Activated T-cell treated with anti-CD3 and anti-CD28 coated beads for 48 hours (primary cell): ENCODE measurements around the gene PRKAR1A.
"Not testable (repeated sequence)": the region's sequence is repeated elsewhere in the genome, so short reads cannot be mapped to it uniquely, and the experiment has no call there.

Experiments
- DNase-seq: peaks from one replicate; pipeline ENCODE4 v3.0.0-alpha.2; 2020; ENCODE audit warnings: low read depth

The PRKAR1A gene

GRCh38 chr17:68511671-68512246 is 471 bp upstream of the PRKAR1A start:
- DNase-seq = peak; percentile 44

- no peak for DNase-seq
Observed at GRCh38 chr17:68512960-68513474, 787 bp downstream of the PRKAR1A start.

GRCh38 chr17:68513932-68514331 is 1.7 kb downstream of the PRKAR1A start:
- no peak for DNase-seq

DNA sequence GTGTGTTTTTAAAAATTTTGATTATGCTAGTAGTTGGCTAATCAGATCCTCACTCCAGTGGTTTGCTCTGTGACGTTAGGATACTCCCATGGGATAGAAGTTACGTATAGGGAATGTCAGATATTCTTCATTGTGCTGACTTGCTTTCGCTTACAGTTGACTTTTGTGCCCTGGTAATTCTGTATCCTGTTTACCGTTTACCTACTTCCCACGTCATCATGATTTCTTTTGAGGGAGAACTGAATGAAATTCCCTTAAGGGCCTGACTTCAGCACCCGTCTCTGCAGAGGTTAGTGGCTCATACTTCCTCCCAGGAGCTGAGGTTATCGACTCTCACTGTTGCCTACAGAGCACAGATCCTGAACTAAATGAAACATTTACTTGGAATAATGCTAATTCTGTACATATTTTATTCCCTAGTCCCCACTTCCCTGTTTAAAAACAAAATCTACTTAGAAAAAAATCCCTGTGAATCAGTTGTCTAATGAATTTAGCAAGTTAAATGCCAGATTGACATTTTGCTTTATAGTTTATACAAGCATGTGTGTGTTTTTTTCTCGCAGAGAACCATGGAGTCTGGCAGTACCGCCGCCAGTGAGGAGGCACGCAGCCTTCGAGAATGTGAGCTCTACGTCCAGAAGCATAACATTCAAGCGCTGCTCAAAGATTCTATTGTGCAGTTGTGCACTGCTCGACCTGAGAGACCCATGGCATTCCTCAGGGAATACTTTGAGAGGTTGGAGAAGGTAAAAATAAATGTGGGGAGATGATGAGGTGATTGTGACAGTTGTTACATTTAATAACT is 2.8 kb downstream of the PRKAR1A start:
- DNase-seq = no peak

DNA sequence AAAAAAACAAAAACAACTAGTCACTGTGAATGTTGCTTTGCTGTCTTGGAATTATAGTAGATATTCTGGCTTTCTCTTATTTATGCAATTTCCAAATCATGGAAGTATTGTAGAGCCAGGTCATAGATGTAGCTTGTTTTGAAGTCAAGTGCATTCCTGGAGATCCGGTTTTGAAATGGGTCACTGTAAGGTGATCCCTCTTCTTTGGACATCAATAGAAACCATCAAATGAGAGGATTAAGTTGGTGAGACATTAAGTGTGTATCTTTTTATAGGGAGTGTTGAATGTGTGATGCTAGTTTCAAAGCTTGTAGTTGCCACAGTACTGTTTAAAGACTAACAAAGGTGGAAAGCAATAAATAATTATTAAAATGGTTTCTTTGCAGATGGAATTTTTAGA is 4.5 kb downstream of the PRKAR1A start:
- DNase-seq = no peak

DNA sequence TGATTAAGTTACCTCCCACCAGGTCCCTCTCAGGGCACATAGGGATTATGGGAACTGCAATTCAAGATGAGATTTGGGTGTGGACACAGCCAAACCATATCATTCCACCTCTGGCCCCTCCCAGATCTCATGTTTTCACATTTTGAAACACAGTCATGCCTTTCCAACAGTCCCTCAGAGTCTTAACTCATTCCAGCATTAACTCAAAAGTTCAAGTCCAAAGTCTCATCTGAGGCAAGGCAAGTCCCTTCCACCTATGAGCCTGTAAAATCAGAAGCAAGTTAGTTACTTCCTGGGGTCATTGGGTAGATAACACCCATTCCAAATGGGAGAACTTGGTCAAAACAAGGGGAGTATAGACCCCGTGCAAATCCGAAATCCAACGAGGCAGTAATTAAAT is 5.4 kb downstream of the PRKAR1A start:
- not testable (repeated sequence) for DNase-seq

GRCh38 chr17:68518063-68518815 is 6.0 kb downstream of the PRKAR1A start:
- no peak for DNase-seq

GRCh38 chr17:68519051-68519450 is 6.8 kb downstream of the PRKAR1A start:
- not testable (repeated sequence) for DNase-seq

DNA sequence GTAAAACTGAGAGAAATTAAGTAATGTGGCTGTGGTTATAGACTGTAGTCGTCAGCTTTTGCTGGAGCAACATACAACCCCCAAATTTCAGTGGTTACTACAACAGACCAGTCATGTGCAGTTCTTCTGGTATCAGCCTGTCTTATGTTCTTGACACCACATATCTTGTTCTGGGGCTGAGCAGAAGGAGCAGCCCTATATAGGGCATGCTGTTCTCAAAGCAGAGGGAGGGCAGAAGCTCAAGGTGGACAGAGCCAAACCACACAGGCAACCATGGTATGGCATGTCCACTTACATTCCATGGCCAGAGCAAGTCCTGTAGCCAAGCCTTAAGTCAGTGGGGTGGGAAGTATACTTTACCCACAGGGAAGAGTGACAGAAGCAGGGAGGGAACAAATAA is 7.7 kb downstream of the PRKAR1A start:
- no peak for DNase-seq

GRCh38 chr17:68522266-68522665 is 10.0 kb downstream of the PRKAR1A start:
- DNase-seq = no peak

GRCh38 chr17:68526548-68526947 is 14.3 kb downstream of the PRKAR1A start:
- no peak for DNase-seq

GRCh38 chr17:68527314-68527713 is 15.1 kb downstream of the PRKAR1A start:
- DNase-seq = no peak

- DNase-seq = no peak
Observed at GRCh38 chr17:68531252-68531651, 19.0 kb downstream of the PRKAR1A start.

DNA sequence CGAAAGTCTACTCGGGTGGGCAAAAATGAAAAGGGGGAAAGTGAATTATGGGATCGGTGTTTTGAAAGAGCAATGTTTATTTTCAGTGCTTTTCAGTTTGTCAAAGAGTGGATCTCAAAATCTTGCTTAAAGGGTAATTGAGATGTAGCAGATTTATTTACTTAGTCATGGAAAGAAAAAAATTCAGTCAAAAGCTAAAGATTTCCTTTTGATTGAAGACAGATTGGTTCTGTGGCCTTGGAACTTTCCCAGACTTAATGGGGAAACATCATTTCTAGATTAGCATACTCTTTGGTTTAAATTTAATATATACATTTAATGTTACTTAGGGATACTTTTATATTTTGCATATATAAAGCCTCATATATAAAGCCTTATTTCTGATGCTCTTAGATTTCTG is 20.6 kb downstream of the PRKAR1A start:
- no peak for DNase-seq

- no peak for DNase-seq
Observed at GRCh38 chr17:68533887-68534694, 21.9 kb downstream of the PRKAR1A start.

DNA sequence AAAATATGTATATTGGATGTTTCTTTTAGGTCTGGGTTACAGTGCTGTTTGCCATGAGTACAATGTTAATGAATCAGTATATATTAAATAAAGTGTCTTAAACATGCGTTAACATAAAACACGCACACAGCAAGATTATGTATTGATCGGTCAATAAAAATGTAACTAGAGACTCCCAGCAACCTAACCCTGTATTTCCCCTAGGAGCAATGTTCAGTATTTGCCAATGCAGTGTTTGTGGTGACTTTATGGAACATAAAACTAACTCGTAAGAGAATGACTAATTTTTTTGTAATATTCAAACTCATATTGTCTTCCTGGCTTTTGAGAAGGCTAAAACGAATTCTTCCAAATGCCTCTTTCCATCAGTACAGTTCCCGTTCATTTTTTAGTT is 22.5 kb downstream of the PRKAR1A start:
- DNase-seq = no peak

DNA sequence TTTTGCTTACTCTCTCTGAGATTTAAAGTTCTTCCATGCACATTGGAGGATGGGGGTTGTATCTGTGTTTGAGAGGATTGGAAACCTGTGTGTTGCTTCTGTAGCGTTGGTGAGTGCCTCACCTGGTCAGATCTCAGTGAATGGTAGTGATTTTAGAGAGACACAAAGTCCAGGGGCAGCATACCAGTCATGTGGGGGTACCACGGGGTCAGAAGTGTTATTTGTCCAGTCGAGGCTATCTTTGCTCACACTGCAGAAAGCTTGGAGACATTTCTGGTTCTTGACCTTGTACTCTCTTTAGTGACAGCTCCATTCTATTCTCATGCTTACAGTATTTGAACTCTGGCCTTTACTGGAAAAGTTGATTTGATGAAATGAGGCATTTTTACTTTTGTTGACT is 23.7 kb downstream of the PRKAR1A start:
- DNase-seq = no peak

DNA sequence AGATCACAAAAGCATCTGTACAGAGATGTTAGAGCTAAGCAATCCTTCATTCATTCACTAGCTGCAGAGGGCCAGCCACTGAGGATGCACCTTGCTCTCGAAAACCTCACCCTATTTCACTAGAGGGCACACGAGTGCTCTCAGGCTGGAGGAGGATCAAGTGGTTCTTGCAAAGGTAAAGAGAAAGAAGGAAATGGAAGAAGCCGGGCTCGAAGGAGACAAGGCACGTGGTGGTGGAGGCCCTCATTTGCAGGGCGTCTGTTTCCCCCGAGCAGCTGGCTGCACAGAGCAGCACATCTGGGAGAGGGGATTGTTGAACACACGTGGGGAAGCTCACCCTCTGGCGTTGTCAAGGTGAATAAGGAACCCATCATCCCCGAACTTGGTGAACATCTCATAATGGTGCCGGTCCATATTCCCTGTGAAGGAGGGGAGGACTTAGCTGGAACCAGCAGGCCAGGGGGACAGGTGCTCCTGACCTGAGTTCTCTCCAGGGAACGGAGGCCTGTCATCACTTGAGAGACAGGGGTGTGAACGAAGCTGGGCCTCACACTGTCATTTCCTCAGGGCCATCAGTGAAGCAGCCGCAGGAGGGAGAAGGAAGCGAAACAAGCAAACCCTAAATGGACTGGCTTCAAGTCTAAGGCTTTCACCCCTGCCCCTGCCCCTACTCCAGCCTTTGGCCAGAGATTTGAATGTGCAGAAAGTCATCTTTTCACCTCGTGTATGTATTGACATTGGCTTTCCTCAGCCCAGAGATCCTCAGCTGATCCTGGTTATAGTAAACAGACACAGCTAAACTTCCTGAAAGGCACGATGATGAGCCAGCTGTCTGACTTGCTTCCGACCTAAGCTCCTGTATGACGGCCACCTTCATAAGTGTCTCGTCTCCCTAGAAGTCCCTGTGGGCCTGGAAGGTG is 27.6 kb downstream of the PRKAR1A start:
- no peak for DNase-seq

DNA sequence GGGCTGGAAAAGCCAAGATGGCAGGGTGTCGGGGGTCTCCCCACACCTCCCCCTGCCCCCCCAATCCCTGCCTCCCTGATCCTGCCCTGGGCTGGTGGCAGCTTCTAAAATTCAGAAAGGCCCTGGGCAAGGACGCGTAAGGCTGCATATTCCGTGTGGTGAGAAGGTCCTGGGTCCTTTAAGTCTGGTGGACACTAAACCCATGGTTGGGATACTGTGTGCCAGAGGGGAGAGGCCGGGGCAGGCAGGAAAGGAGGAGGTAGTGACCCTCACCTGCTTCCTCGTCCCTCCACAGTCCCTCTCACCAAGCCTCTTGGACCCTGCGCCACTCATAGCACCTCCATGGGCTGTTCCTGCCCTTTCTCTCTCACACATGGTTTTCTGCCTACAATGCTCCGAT is 28.8 kb downstream of the PRKAR1A start:
- no peak for DNase-seq

GRCh38 chr17:68541816-68542215 is 29.6 kb downstream of the PRKAR1A start:
- DNase-seq = no peak
